ENCODE measurements around the gene CAPN15. TPM values are rescaled to one million over a fixed set of nuclear protein-coding genes. Genes with fewer than 3 reads are reported as not detected.

CAPN15 gene
- total RNA-seq, 1 donor from 2014 or later, result 39.9 TPM

- no peak for DNase-seq (ENCODE audit: extremely low spot score, unreplicated experiment)
- no peak overlapping the region for H3K4me3 Mint-ChIP-seq (ENCODE audit: unreplicated experiment)
- no peak for TF ChIP-seq CTCF (IDR thresholded peaks at IDR 0.05)
- H3K27ac Mint-ChIP-seq (ENCODE audit: unreplicated experiment), result no peak overlapping the region
- no peaks in the 10 kb centered on the region for H3K27me3 Mint-ChIP-seq (ENCODE audit: unreplicated experiment)
- peaks cover 14% of the 10 kb centered on the region for H3K36me3 Mint-ChIP-seq (ENCODE audit: unreplicated experiment)
- H3K9me3 Mint-ChIP-seq (ENCODE audit: unreplicated experiment), result no peaks in the 10 kb centered on the region
- peaks cover 7% of the 10 kb centered on the region for H3K4me1 Mint-ChIP-seq (ENCODE audit: unreplicated experiment)
Measured at GRCh38 chr16:519841-520687, 7.4 kb upstream of the CAPN15 start.

- H3K27ac Mint-ChIP-seq (ENCODE audit: unreplicated experiment), result no peak overlapping the region
- TF ChIP-seq CTCF (IDR thresholded peaks at IDR 0.05), result no peak
- H3K4me3 Mint-ChIP-seq (ENCODE audit: unreplicated experiment), result no peak overlapping the region
- peaks cover 14% of the 10 kb centered on the region for H3K4me1 Mint-ChIP-seq (ENCODE audit: unreplicated experiment)
- H3K9me3 Mint-ChIP-seq (ENCODE audit: unreplicated experiment), result no peaks in the 10 kb centered on the region
- DNase-seq (ENCODE audit: extremely low spot score, unreplicated experiment), result no peak
- H3K27me3 Mint-ChIP-seq (ENCODE audit: unreplicated experiment), result no peaks in the 10 kb centered on the region
- H3K36me3 Mint-ChIP-seq (ENCODE audit: unreplicated experiment), result peaks cover 15% of the 10 kb centered on the region
Measured at GRCh38 chr16:520847-521246, 6.7 kb upstream of the CAPN15 start.

GRCh38 chr16:521381-522210 is 5.9 kb upstream of the CAPN15 start:
- no peak for TF ChIP-seq CTCF (IDR thresholded peaks at IDR 0.05)
- peaks cover 22% of the 10 kb centered on the region for H3K4me1 Mint-ChIP-seq (ENCODE audit: unreplicated experiment)
- DNase-seq (ENCODE audit: extremely low spot score, unreplicated experiment), result no peak
- H3K4me3 Mint-ChIP-seq (ENCODE audit: unreplicated experiment), result no peak overlapping the region
- peaks cover 11% of the 10 kb centered on the region for H3K36me3 Mint-ChIP-seq (ENCODE audit: unreplicated experiment)
- no peaks in the 10 kb centered on the region for H3K27me3 Mint-ChIP-seq (ENCODE audit: unreplicated experiment)
- H3K9me3 Mint-ChIP-seq (ENCODE audit: unreplicated experiment), result no peaks in the 10 kb centered on the region
- no peak overlapping the region for H3K27ac Mint-ChIP-seq (ENCODE audit: unreplicated experiment)

- Mint-ChIP-seq H3K27me3 (ENCODE audit: unreplicated experiment) (no peaks in the 10 kb centered on the region), H3K27ac (ENCODE audit: unreplicated experiment) (no peak overlapping the region), H3K4me1 (ENCODE audit: unreplicated experiment) (peaks cover 23% of the 10 kb centered on the region), H3K36me3 (ENCODE audit: unreplicated experiment) (peaks cover 11% of the 10 kb centered on the region), H3K9me3 (ENCODE audit: unreplicated experiment) (no peaks in the 10 kb centered on the region), H3K4me3 (ENCODE audit: unreplicated experiment) (no peak overlapping the region)
- no peak for TF ChIP-seq CTCF (IDR thresholded peaks at IDR 0.05)
- no peak for DNase-seq (ENCODE audit: extremely low spot score, unreplicated experiment)
Measured at GRCh38 chr16:522320-523096, 5.0 kb upstream of the CAPN15 start.
